Mucosa of rectum (tissue), 2 donors: ENCODE data around the gene BOLA2B.
"Not testable (repeated sequence)": the region's sequence is repeated elsewhere in the genome, so short reads cannot be mapped to it uniquely, and the experiment has no call there.

ENCODE experiments used
- H3K27ac ChIP-seq, 2 donors: one replicate each; pipeline ENCODE4 v1.7.0; 2013; ENCODE audit warnings: inconsistent platforms in 2 of 2, low read depth in 2 of 2, low read length in 2 of 2
- H3K27me3 ChIP-seq, 2 donors: one replicate each; pipeline ENCODE4 v1.7.0; 2013; ENCODE audit warnings: low read length in 2 of 2; ENCODE audit not compliant: control insufficient read depth in 2 of 2, insufficient read depth in 2 of 2
- H3K36me3 ChIP-seq, 2 donors: one replicate each; pipeline ENCODE4 v1.7.0; 2013; ENCODE audit warnings: low read length in 2 of 2; ENCODE audit not compliant: control insufficient read depth in 2 of 2, insufficient read depth in 2 of 2
- H3K4me1 ChIP-seq, 2 donors: one replicate each; pipeline ENCODE4 v1.7.0; 2013; ENCODE audit warnings: low read length in 2 of 2, mild to moderate bottlenecking in 1 of 2; ENCODE audit not compliant: control insufficient read depth in 2 of 2, insufficient read depth in 2 of 2
- H3K4me3 ChIP-seq, 2 donors: one replicate each; pipeline ENCODE4 v1.7.0; 2013; ENCODE audit warnings: low read length in 2 of 2
- H3K9ac ChIP-seq, 2 donors: one replicate each; pipeline ENCODE4 v1.7.0; 2013; ENCODE audit warnings: low read length in 2 of 2, low read depth in 1 of 2, mild to moderate bottlenecking in 1 of 2
- H3K9me3 ChIP-seq, 2 donors: one replicate each; pipeline ENCODE4 v1.7.0; 2013; ENCODE audit warnings: low read length in 2 of 2; ENCODE audit not compliant: control insufficient read depth in 2 of 2
- donor health status: healthy.
- donor health status: Normal muscosa, but diverticular disease.

Gene BOLA2B

DNA sequence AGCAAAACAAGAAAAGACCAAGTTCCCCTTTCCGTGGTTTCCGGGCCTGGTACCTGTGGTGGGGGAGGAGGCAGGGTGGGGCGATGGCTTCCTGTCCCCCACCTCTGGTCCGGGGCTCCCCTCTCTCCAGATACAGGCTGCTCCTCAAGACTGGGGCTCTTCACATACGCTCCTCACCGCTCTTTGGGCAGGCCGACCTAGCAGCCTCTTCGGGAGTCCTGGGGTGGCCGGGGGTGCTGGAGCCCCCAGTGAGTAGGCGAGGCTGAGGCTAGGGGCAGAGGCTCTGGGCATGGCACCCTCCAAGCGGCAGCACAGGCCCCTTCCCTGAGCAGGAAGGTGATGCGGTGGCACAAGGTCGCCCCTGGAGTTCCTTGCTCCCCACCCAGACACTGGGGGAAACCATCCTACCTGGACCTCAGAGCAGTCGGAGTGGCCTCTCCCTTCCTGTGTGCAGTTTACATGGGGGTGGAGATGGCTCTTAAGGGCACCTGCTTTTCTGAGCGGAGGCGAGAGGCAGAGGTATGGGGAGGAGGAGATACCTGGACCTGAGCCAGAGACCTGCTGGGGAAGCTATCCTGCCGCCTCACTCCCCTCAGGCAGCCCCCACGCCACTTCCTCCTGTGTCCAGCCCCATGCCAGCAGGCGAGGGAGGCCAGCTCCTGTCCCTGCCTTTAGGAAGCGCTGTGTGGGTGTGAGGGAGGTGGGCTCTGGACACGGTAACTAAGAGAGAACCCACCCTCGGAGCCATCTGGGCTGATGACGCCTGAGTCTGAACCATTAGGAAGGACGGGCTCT, 9.2 kb downstream of the BOLA2B start:
- no peaks in the 10 kb centered on the region for H3K9me3 ChIP-seq

DNA sequence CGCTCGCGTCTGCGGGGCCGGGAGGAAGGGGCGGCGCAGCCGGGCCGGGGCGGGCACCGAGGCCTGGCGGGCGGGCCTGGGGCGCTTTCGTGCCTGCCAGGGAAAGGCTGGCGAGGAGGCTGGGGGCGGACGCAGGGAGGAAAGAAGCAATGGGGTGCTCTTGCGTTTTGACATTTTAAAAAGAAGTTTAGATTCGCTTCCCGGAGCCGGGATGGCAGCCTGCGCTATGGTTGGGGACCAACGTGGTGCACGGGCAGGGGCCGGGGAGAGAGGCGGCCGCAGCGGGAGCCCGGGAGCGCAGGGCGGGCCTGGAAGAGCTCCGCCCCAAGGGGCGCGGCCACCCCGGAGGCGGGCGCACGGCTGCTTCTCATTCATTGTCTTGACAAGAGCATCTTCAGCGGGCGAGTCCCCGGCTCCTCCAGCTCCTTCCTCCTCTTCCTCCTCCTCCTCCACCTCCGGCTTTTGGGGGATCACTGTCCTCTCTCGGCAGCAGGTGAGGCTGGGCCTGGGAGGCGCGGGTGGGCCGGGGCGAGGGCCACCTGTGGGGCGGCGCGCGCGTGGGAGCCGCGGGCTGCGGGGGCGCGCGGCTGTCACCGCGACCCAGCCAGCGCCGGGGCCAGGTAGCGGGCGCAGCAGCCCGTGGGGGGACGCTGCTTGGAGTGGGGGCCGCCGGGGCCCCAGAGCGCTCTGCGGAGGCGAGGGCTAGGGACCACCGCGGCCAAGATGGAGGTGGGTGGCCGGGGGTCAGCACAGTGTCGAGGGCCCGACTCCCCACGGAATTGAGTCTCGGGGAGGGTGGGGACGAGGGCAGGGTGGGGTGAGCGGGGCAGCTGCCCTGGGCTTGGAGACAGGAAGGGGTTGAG, 10.0 kb downstream of the BOLA2B start, which contains the start of gene CORO1A:
CORO1A (plus strand) TSS at position 370 of the 863 bp plus-strand sequence. CDS start 1,608 bp downstream, outside the sequence.
- H3K9me3 ChIP-seq = no peaks in the 10 kb centered on the region
- H3K27ac ChIP-seq = peak within 1 kb of the TSS; percentile 77 to 88
- peak within 1 kb of the TSS; percentile 63 to 69 for H3K4me3 ChIP-seq
- no peaks in the 10 kb centered on the region for H3K27me3 ChIP-seq
- peaks cover 0 to 3% of the 10 kb centered on the region in 2 donors for H3K36me3 ChIP-seq
- H3K9ac ChIP-seq = peak within 1 kb of the TSS; percentile 62 to 68
- H3K4me1 ChIP-seq = peaks cover 21 to 26% of the 10 kb centered on the region in 2 donors

More for the DNA sequence above, 9.2 kb downstream of the BOLA2B start:
- H3K36me3 ChIP-seq = peaks cover 0 to 3% of the 10 kb centered on the region in 2 donors
- H3K4me1 ChIP-seq = peaks cover 21 to 22% of the 10 kb centered on the region in 2 donors
- H3K27me3 ChIP-seq = no peaks in the 10 kb centered on the region
- peak overlapping the region; percentile 63 to 68 for H3K4me3 ChIP-seq
- H3K9ac ChIP-seq = peak overlapping the region; percentile 62 to 63
- H3K27ac ChIP-seq = peak overlapping the region; percentile 77 to 88

DNA sequence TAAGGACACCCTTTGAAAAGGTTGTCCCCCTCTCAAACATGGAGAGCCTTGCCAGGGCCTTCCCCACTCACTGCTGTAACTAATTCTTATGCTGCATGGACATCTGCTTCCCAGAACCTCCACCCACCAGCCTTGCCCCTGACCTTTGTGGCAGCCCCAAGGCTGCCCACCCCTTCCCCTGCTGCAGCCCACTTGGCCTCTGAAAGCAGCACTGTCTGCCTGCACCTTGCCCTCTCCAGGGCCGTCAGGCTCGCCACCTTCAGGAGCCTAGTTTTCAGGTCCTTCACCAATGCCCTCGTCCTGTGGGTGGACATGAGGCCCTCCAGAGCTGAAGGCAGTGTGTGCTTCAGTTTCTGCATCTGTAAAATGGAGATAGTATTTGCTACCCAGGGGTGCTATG, 12.7 kb downstream of the BOLA2B start:
- peaks cover 10 to 12% of the 10 kb centered on the region in 2 donors for H3K4me1 ChIP-seq
- no peaks in the 10 kb centered on the region for H3K36me3 ChIP-seq
- H3K4me3 ChIP-seq = no peak overlapping the region
- no peaks in the 10 kb centered on the region for H3K9me3 ChIP-seq
- no peak overlapping the region for H3K9ac ChIP-seq
- no peaks in the 10 kb centered on the region for H3K27me3 ChIP-seq
- no peak overlapping the region for H3K27ac ChIP-seq

DNA sequence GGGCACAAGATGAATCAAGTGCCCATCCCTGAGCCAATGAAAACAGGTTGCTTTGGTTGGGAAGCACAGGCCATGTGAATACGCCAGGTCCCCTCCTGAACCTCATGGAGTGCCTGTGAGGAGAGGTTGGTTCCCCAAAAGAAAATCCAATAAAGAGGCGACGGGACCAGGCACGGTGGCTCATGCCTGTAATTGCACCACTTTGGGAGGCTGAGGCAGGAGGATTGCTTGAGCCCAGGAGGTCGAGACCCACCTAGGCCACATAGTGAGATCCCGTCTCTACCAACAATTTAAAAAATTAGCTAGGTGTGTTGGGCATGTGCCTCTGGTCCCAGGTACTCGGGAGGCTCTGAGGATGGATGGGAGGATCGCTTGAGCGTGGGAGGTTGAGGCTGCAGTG, 13.5 kb downstream of the BOLA2B start:
- H3K27me3 ChIP-seq = no peaks in the 10 kb centered on the region
- H3K36me3 ChIP-seq = no peaks in the 10 kb centered on the region
- no peak overlapping the region for H3K27ac ChIP-seq
- no peaks in the 10 kb centered on the region for H3K9me3 ChIP-seq
- peaks cover 6 to 12% of the 10 kb centered on the region in 2 donors for H3K4me1 ChIP-seq
- no peak overlapping the region for H3K9ac ChIP-seq
- H3K4me3 ChIP-seq = no peak overlapping the region

DNA sequence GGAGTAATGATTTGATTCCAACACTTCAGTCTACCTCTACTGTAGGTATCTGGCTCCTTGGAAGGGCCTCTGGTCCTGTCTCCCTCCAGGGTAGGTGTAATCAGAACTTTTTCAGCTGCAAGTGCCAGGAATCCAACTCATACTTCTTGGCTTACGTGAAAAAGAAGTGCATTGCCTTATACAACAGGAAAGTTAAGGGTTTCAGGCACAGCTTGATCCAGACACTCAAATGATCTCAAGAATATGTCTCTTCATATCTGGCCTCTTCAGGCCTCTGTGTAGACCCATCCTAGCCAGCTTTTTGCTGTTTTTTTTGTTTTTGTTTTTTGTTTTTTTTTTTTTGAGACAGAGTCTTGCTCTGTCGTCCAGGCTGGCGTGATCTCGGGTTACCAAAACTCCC, 14.3 kb downstream of the BOLA2B start:
- H3K36me3 ChIP-seq = no peaks in the 10 kb centered on the region

DNA sequence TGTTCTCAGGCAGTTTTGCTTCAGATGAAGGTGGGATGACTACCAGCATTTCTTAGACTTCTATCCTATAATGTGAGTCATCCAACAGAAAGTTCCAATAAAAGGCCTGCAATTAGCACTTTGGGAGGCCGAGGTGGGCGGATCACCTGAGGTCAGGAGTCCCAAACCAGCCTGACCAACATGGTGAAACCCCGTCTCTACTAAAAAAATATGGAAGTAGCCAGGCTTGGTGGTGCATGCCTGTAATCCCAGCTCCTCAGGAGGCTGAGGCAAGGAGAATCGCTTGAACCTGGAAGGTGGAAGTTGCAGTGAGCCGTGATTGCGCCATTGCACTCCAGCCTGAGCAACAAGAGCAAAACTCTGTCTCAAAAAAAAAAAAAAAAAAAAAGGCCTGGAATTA, 16.6 kb downstream of the BOLA2B start:
- not testable (repeated sequence) for H3K9me3 ChIP-seq, H3K27me3 ChIP-seq, H3K27ac ChIP-seq, H3K9ac ChIP-seq, H3K4me1 ChIP-seq, H3K36me3 ChIP-seq, H3K4me3 ChIP-seq

More for the DNA sequence above, 14.3 kb downstream of the BOLA2B start:
- Histone ChIP-seq H3K9ac (no peak overlapping the region), H3K27me3 (no peaks in the 10 kb centered on the region), H3K9me3 (no peaks in the 10 kb centered on the region), H3K4me1 (peaks cover 6 to 12% of the 10 kb centered on the region in 2 donors), H3K4me3 (no peak overlapping the region), H3K27ac (no peak overlapping the region)

DNA sequence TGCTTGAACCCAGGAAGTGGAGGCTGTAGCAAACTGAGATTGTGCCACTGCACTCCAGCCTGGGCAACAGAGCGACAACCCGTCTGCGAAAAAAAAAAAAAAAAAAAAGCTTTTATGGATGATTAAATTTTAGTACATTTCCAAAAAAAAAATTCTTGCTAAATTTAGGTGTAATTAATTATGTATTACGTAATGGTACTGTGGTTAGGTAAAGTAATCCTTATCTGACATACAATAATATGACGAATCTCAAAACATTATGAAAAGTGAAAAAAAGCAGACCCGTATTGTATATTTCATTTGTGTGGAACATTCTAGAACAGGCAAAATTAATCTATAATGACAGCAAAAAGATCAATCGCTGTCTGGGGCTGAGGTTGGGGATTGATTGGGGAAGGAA, 20.4 kb downstream of the BOLA2B start:
- Histone ChIP-seq H3K9ac (no peak overlapping the region), H3K9me3 (no peaks in the 10 kb centered on the region), H3K27ac (no peak overlapping the region), H3K4me3 (no peak overlapping the region), H3K4me1 (no peaks in the 10 kb centered on the region), H3K36me3 (no peaks in the 10 kb centered on the region), H3K27me3 (no peaks in the 10 kb centered on the region)

DNA sequence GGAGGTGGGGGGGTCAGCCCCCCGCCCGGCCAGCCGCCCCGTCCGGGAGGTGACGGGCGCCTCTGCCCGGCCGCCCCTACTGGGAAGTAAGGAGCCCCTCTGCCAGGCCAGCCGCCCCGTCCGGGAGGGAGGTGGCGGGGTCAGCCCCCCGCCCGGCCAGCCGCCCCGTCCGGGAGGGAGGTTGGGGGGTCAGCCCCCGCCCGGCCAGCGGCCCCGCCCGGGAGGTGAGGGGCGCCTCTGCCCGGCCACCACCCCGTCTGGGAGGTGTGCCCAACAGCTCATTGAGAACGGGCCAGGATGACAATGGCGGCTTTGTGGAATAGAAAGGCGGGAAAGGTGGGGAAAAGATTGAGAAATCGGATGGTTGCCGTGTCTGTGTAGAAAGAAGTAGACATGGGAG, 23.3 kb downstream of the BOLA2B start:
- H3K27me3 ChIP-seq, H3K4me3 ChIP-seq, H3K27ac ChIP-seq, H3K9ac ChIP-seq, H3K4me1 ChIP-seq, H3K36me3 ChIP-seq, H3K9me3 ChIP-seq: not testable (repeated sequence)

DNA sequence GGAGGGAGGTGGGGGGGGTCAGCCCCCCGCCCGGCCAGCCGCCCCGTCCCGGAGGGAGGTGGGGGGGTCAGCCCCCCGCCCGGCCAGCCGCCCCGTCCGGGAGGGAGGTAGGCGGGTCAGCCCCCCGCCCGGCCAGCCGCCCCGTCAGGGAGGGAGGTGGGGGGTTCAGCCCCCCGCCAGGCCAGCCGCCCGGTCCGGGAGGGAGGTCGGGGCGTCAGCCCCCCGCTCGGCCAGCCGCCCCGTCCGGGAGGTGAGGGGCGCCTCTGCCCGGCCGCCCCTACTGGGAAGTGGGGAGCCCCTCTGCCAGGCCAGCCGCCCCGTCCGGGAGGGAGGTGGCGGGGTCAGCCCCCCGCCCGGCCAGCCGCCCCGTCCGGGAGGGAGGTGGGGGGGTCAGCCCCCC, 24.1 kb downstream of the BOLA2B start:
- not testable (repeated sequence) for H3K36me3 ChIP-seq, H3K9ac ChIP-seq, H3K9me3 ChIP-seq, H3K27ac ChIP-seq, H3K27me3 ChIP-seq, H3K4me3 ChIP-seq, H3K4me1 ChIP-seq

DNA sequence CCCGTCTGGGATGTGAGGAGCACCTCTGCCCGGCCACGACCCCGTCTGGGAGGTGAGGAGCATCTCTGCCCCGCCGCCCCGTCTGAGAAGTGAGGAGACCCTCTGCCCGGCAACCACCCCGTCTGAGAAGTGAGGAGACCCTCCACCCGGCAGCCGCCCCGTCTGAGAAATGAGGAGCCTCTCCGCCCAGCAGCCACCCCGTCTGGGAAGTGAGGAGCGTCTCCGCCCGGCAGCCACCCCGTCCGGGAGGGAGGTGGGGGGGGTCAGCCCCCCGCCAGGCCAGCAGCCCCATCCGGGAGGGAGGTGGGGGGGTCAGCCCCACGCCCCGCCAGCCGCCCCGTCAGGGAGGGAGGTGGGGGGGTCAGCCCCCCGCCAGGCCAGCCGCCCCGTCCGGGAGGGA, 24.7 kb downstream of the BOLA2B start:
- H3K9ac ChIP-seq, H3K4me3 ChIP-seq, H3K27me3 ChIP-seq, H3K9me3 ChIP-seq, H3K27ac ChIP-seq, H3K4me1 ChIP-seq, H3K36me3 ChIP-seq: not testable (repeated sequence)
